ENCODE measurements around the gene BIN1. TPM values are rescaled to one million over a fixed set of nuclear protein-coding genes. Genes with fewer than 3 reads are reported as not detected.

The BIN1 gene
- total RNA-seq, 4 donors from 2014 or later: 1,150 to 2,167 (median 1,736) TPM

GRCh38 chr2:127104881-127105655 lies 1.9 kb downstream of the BIN1 start:
- Histone ChIP-seq H3K27ac (peak overlapping the region; percentile 97 to 100 (median 100)), H3K36me3 (no peaks in the 10 kb centered on the region), H3K4me3 (peak overlapping the region; percentile 81 to 95 (median 90)), H3K9me3 (no peaks in the 10 kb centered on the region), H3K4me1 (peaks cover 46 to 65% of the 10 kb centered on the region in 2 donors), H3K27me3 (no peaks in the 10 kb centered on the region)
- in situ Hi-C loops (cut with MboI; ENCODE audit: low sequenced_read_pairs in 4 of 4): no loop called here
- ATAC-seq: peak; percentile 7 to 22
- no peak for TF ChIP-seq CTCF (IDR thresholded peaks at IDR 0.05 in 4 of 5, conservative IDR thresholded peaks at IDR 0.05 in 1 of 5)
- TF ChIP-seq POLR2A (IDR thresholded peaks at IDR 0.05): peak; percentile 56 to 73
- DNase-seq: peak; percentile 55 to 85
- intact Hi-C loops (cut with DNase I; ENCODE audit: low total_unique reads): loop anchor here (2.0 to 5.0 kb wide), 2 partner anchors 50 to 922 kb away; partner anchors contain the start of gene SAP130

GRCh38 chr2:127104166-127104660 lies 2.7 kb downstream of the BIN1 start:
- Histone ChIP-seq H3K4me3 (peak overlapping the region; percentile 81 to 95 (median 90)), H3K27ac (peak overlapping the region; percentile 97 to 100 (median 100)), H3K36me3 (no peaks in the 10 kb centered on the region), H3K27me3 (no peaks in the 10 kb centered on the region), H3K4me1 (peaks cover 55 to 73% of the 10 kb centered on the region in 2 donors), H3K9me3 (no peaks in the 10 kb centered on the region)
- ATAC-seq: no peak
- intact Hi-C loops (cut with DNase I; ENCODE audit: low total_unique reads): loop anchor here (2.0 kb wide), 1 partner anchor 49 kb away; no protein-coding TSS in a partner anchor
- no peak for DNase-seq
- TF ChIP-seq POLR2A (IDR thresholded peaks at IDR 0.05): no peak
- no peak for TF ChIP-seq CTCF (IDR thresholded peaks at IDR 0.05 in 4 of 5, conservative IDR thresholded peaks at IDR 0.05 in 1 of 5)
- in situ Hi-C loops (cut with MboI; ENCODE audit: low sequenced_read_pairs in 4 of 4): no loop called here

- Histone ChIP-seq H3K9me3 (no peaks in the 10 kb centered on the region), H3K36me3 (no peaks in the 10 kb centered on the region), H3K4me1 (peaks cover 57 to 80% of the 10 kb centered on the region in 2 donors), H3K27ac (peak overlapping the region; percentile 97 to 100 (median 100)), H3K27me3 (no peaks in the 10 kb centered on the region), H3K4me3 (peak overlapping the region; percentile 81 to 95 (median 90))
- DNase-seq: peak; percentile 61 to 88
- TF ChIP-seq CTCF (IDR thresholded peaks at IDR 0.05 in 4 of 5, conservative IDR thresholded peaks at IDR 0.05 in 1 of 5) (no peak), POLR2A (IDR thresholded peaks at IDR 0.05) (peak; percentile 49 to 69)
- peak; percentile 10 to 17 for ATAC-seq
- intact Hi-C loops (cut with DNase I; ENCODE audit: low total_unique reads): loop anchor here (2.0 kb wide), 2 partner anchors 39 to 49 kb away; no protein-coding TSS in a partner anchor
- in situ Hi-C loops (cut with MboI; ENCODE audit: low sequenced_read_pairs in 4 of 4): no loop called here
Observed at GRCh38 chr2:127103243-127104165, 3.5 kb downstream of the BIN1 start.

- Histone ChIP-seq H3K27ac (peak overlapping the region; percentile 97 to 100 (median 100)), H3K36me3 (no peaks in the 10 kb centered on the region), H3K9me3 (no peaks in the 10 kb centered on the region), H3K4me1 (peaks cover 58 to 83% of the 10 kb centered on the region in 2 donors), H3K27me3 (no peaks in the 10 kb centered on the region), H3K4me3 (peak overlapping the region; percentile 81 to 95 (median 90))
- in situ Hi-C loops (cut with MboI; ENCODE audit: low sequenced_read_pairs in 4 of 4): no loop called here
- ATAC-seq (no peak), DNase-seq (peak in 1 of 2 donors; percentile 31)
- TF ChIP-seq POLR2A (IDR thresholded peaks at IDR 0.05) (no peak), CTCF (IDR thresholded peaks at IDR 0.05 in 4 of 5, conservative IDR thresholded peaks at IDR 0.05 in 1 of 5) (no peak)
- intact Hi-C loops (cut with DNase I; ENCODE audit: low total_unique reads): loop anchor here (2.0 kb wide), 1 partner anchor 38 kb away; no protein-coding TSS in a partner anchor
Observed at GRCh38 chr2:127102521-127103242, 4.3 kb downstream of the BIN1 start.

Measured in gastrocnemius medialis (tissue), 4 donors.